Activated CD4-positive, CD25-positive, alpha-beta regulatory T cell (primary cell): Measurements from ENCODE around the gene CD200.
A peak's percentile ranks its signal among the peaks of the same experiment; 100 is the strongest.

Source experiments
- DNase-seq, 4 experiments: peaks; one replicate each; lab custom pipeline; 2025; lab: John Stamatoyannopoulos, UW

CD200 gene

DNA sequence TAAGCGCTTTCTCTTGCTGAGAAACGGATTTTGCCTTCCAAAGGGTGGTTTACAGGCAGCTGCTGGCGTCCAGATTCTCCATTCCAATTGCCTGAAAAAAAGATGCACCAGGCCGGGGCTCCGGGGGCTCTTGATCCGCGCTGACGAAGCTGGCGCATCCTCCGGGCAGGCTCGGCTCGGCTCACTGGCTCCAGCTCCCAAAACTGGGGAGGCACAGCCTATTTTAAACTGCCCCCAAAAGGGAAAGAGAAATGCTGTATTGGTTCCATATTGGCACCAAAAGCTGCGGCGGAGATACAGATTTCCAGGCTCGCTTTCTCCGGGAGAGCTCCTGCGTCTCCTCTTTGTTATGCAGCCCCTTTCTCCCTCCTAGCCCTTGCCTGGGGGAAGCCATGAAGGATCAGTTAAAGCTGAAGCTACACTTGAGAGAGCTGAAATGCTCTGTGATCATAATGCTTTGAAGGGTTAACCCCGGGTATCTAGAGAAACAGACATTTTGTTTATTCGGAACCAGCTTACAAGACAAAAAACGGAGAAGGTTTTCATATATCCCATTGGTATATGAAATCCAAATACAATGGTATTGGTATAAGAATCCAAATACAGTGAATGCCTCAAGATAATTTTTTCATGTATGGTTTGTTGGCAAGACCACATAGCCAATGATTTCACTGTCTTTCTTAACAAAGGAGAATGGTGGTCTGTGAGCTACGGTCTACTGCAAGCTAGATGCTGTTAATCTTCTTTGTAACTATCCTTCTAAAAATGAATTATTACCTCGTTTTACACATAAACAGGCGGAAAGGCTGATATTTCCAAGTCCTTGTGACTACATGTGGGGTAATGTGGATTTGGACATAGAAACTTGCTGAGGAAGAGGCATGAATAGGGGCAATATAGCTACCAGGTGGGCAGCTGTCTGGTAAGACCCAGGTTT is 693 bp downstream of the CD200 start:
- DNase-seq, result peak in 1 of 4 experiments; percentile 9

DNA sequence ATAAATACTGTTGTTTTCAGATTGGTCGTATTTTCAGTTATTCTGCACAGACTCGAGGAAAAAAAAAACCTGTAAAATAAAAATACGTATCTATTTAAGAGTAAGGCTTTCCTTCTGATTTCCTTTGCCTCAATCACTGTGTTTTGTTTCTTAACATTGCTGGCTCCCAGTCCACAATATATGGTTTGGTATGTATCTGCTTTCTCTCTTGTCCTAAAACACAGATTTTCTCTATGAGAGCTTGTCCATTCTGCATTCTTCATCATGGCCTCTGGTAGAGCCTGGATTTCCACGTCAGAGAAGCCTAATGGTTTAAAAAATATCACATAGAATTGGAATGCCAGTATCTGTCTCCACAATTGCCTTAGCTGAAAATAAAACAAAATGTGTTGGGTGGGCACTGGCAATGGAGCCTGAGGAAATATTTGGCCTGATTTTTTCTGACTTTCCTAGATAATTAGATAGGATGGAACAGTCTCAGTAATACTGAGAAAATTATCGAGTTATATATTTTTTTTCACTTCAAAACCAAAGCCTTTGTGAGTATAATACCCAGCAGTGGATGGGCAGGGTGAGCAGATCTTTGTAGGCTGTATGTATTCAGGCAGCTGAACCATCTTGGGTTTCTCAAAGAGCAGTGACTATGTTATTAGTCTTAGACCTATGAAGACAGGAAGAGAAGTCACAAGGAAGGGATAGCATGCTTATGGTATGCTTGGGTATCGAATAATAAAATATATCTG is 1.9 kb downstream of the CD200 start:
- DNase-seq, result no peak

GRCh38 chr3:112335434-112335781 is 2.5 kb downstream of the CD200 start:
- no peak for DNase-seq

DNA sequence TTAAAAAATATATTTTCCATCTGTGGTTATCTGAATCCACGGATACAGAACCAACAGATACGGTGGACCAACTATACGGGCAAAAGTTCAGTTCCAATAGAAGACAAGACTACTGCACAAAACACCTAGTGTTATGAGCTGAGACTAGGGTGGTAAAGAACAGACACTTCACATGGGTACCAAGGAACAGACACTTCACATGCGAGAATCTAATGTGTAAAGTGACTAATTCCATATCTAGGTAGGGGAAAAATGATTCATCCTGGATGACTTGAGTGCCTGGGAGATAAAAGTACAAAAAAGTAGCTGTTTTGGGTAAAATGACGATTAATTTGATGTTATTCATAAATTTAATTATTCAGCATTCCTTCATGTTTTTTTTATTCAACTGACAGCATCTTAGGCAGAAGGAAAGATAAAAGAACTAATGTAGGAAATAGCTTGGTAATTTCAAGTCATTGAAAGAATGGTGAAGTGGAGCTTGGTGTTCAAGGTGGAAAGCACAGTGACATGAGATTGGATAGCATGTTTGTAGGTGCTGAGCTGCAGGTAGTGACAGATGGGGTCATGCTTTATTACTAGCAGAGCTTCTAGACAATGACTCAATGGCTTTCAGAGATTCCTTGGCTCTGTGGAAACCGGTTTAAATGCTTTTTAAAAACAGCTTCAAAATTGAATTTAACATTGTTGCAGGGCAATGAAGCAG is 5.2 kb downstream of the CD200 start:
- no peak for DNase-seq

- DNase-seq, result no peak
Measured at GRCh38 chr3:112338727-112339056, 5.7 kb downstream of the CD200 start.

DNA sequence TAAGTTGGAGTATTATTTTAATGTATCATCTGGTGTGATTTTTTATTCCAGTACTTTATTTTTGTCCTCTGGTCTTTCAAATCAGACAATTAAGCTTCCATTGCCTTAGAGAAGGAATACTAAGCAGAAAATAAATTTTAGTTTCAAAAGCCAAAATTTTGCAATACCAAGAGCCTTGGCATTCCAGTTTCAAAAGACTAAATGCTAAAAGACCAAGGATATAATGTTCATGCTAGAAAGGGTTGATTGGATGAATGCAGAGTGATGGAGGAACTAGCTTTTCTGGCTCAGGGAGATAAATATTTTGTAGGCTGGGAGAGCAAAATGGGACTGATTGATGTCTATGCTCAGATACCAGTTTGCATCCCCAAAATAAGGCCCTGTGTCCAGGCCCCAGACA is 6.2 kb downstream of the CD200 start:
- DNase-seq, result no peak

DNA sequence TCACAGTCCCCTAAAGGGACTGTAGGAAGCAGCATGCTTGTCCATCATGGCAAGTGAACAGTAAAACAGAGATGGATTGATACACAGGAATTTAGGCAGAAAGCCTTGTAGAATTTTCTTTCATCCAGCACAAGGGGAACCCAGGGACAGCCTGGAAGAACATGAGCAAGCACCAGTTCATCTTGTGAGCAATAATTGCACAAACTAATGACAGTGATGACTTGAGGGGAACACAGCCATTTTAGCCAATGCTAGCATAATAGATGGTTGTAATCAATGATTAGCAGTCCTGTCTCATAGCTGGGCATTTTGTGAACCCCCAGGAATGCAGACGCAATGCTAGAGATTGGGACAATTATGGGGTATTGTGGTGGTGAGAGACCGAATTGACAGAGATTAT is 6.7 kb downstream of the CD200 start:
- no peak for DNase-seq

- DNase-seq, result no peak
Measured at GRCh38 chr3:112341386-112341785, 8.4 kb downstream of the CD200 start.

- DNase-seq, result no peak
Measured at GRCh38 chr3:112345681-112346080, 12.7 kb downstream of the CD200 start.

- DNase-seq, result no peak
Measured at GRCh38 chr3:112346491-112347122, 13.7 kb downstream of the CD200 start.

- DNase-seq, result no peak
Measured at GRCh38 chr3:112348943-112349342, 16.0 kb downstream of the CD200 start.

- no peak for DNase-seq
Measured at GRCh38 chr3:112349557-112349956, 16.6 kb downstream of the CD200 start.

- no peak for DNase-seq
Measured at GRCh38 chr3:112350018-112350810, 17.3 kb downstream of the CD200 start.

DNA sequence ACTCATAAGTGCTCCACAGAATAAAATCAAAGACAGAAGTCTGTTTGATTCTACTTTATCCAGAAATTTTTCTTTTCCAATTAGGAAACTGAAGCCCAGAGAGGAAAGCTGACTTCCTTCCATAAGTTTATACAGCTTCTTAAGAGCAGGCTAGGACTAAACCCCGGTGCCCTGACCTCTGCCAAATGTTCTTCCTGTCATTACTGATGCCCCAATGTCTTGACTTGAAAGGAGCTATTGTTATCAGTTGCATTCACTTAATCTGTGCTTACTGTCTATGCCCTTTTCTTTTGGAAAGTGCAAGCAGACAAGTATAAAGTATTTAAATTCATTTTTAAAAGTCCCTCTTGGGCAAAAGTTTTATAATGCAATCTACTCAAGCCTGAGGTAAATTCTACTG is 18.1 kb downstream of the CD200 start:
- DNase-seq, result no peak

GRCh38 chr3:112351823-112352222 is 18.9 kb downstream of the CD200 start:
- DNase-seq, result no peak

DNA sequence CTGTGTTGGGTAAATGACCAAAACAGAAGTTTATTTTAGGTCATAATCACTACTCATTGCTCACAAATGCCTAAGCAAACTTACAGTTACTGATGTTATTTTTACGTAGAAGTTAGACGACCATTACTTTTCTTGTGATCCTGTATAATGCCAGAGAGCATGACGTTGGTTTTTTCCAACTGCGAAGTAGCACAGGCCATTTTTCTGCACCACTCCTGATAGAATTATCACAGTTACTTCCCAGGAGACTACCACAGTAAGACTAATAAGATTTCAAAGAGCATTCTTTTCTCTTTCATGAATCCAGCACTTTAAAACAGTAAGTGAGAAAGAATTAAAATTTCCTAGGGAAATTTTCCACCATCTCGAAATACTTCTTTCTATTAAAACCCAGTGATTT is 19.8 kb downstream of the CD200 start:
- no peak for DNase-seq

DNA sequence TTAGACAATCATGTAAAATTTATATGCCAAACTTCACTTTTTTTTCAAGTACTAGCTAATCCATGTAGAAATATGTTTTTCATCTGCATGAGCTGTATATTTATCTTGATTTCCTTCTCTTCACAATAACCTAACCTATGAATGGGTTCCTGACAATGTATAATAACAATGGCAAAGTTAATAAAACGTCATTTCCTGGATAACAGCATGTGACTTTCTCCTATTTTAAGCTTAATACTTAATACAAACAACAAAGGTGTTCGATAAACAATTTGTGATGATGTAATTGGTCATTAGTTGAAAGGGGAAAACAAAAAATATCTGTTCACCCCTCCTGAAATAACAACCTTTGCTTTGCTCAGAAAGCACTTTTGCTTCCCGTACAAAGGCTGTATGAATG is 20.4 kb downstream of the CD200 start:
- DNase-seq, result no peak

DNA sequence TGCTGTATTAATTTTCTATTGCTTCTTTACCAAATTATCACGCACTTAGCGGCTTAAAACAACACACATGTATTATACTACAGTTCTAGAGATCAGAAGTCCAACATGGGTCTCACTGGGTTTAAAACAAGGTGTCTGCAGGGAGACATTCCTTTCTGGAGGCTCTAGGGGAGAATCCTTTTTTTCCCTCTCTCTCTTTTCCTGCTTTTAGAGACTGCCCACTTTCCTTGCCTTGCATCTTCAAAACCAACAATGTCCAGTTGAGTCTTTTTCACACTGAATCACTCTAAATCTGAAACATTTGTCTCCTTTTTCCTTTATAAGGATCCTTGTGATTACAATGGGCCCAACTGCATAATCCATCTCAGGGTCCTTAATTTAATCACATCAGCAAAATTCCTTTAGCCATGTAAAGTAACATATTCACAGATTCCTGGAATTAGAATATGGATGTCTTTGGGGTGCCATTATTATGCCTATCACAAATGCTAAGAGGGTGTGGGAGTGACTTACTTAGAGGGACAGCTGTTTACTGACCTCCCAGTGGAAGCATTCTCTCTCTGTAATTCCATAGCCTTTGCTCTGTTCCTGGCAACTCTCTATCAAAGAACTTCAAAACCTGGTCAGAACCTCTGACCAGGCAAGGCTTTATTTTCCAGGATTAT is 21.8 kb downstream of the CD200 start:
- DNase-seq, result no peak

GRCh38 chr3:112355307-112355687 is 22.3 kb downstream of the CD200 start:
- DNase-seq, result no peak

GRCh38 chr3:112357930-112358780 is 25.2 kb downstream of the CD200 start:
- peak in 1 of 4 experiments; percentile 7 for DNase-seq
